CD4-positive, alpha-beta T cell treated with Interleukin-17A for 1 hour (primary cell): Measurements from ENCODE around the gene ARMC6.

ENCODE experiments used
- DNase-seq: peaks from one replicate; pipeline ENCODE4 v3.0.0-alpha.2; 2020

ARMC6 gene

GRCh38 chr19:19056636-19057275 is 23.4 kb downstream of the ARMC6 start:
- no peak for DNase-seq

GRCh38 chr19:19057317-19057716 is 23.9 kb downstream of the ARMC6 start:
- no peak for DNase-seq

GRCh38 chr19:19057720-19058119 is 24.3 kb downstream of the ARMC6 start:
- no peak for DNase-seq

- DNase-seq, result no peak
Measured at GRCh38 chr19:19059018-19059836, 25.8 kb downstream of the ARMC6 start.

GRCh38 chr19:19059837-19060611 is 26.6 kb downstream of the ARMC6 start:
- no peak for DNase-seq

GRCh38 chr19:19061506-19061905 is 28.1 kb downstream of the ARMC6 start:
- no peak for DNase-seq

- no peak for DNase-seq
Measured at GRCh38 chr19:19062454-19063182, 29.2 kb downstream of the ARMC6 start.

GRCh38 chr19:19063183-19064097 is 30.0 kb downstream of the ARMC6 start, which contains the start of gene SLC25A42:
Gene SLC25A42 (plus strand): TSS chr19:19063994. CDS start chr19:19096125, 32,131 bp downstream.
- peak; percentile 100 for DNase-seq

- no peak for DNase-seq
Measured at GRCh38 chr19:19064098-19064722, 30.8 kb downstream of the ARMC6 start.

GRCh38 chr19:19064811-19065745 is 31.7 kb downstream of the ARMC6 start:
- peak; percentile 37 for DNase-seq

GRCh38 chr19:19067276-19068072 is 34.1 kb downstream of the ARMC6 start:
- no peak for DNase-seq

GRCh38 chr19:19068659-19069654 is 35.6 kb downstream of the ARMC6 start:
- DNase-seq, result peak; percentile 50

GRCh38 chr19:19071897-19072296 is 38.5 kb downstream of the ARMC6 start:
- DNase-seq, result no peak

- DNase-seq, result no peak
Measured at GRCh38 chr19:19074196-19074882, 40.9 kb downstream of the ARMC6 start.

GRCh38 chr19:19075126-19075525 is 41.7 kb downstream of the ARMC6 start:
- no peak for DNase-seq

- no peak for DNase-seq
Measured at GRCh38 chr19:19076476-19076875, 43.1 kb downstream of the ARMC6 start.

GRCh38 chr19:19077103-19077502 is 43.7 kb downstream of the ARMC6 start:
- DNase-seq, result no peak
